Activated CD8-positive, alpha-beta memory T cell treated with anti-CD3 and anti-CD28 coated beads, Interleukin-2, amount 50 U/mL, for 24 hours (primary cell): ENCODE data around the gene RBFA.

Source experiments
- DNase-seq: peaks from one replicate; pipeline ENCODE4 v3.0.0-alpha.2; 2020; ENCODE audit errors: extremely low read depth

The RBFA gene

DNA sequence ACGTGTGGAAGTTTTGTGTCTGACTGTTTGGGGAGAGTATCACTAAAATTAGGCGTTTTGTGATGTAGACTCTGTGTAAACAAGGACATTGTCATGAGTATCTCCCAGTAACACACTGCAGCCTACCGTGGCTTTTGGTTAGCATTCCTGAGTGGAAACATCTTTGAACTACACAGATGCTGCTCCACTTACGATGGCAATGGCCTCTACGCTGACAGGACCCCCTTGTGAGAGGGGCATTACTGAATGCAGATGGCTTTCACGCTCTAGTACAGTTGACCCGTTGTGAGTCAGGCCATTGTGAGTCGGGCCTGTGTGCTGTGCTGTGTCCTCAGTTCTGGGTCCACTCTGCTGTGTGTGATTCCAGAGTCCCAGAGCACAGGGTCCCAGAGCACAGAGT is 40.5 kb downstream of the RBFA start:
- no peak for DNase-seq

DNA sequence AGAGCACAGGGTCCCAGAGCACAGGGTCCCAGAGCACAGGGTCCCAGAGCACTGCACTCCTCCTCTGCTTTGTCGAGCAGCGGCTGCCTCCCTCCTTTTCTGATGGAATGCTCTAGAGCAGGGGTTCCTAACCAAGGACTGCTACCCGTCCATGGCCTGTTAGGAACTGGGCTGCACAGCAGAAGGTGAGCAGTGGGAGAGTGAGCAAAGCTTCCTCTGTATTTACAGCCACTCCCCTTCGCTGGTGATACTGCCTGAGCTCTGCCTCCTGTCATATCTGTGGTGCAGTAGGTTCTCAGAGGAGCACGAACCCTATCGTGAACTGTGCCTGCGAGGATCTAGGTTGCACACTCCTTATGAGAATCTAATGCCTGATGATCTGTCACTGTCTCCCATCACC is 41.7 kb downstream of the RBFA start:
- no peak for DNase-seq

DNA sequence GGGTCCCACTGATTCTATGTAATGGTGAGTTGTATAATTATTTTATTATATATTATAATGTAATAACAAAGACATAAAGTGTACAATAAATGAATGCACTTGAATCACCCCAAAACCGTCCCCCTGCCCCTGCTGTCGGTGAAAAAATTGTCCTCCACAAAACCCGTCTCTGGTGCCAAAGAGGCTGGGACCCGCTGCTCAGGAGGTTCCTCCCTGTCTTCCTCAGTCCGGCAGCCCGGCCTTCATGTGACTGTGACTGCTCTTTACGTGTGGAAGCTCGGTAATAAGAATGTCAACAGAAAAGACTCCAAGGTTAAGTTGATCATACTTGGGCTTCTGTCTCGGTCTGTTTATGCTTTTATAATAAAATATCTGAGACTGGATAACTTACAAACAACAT is 42.1 kb downstream of the RBFA start:
- no peak for DNase-seq

DNA sequence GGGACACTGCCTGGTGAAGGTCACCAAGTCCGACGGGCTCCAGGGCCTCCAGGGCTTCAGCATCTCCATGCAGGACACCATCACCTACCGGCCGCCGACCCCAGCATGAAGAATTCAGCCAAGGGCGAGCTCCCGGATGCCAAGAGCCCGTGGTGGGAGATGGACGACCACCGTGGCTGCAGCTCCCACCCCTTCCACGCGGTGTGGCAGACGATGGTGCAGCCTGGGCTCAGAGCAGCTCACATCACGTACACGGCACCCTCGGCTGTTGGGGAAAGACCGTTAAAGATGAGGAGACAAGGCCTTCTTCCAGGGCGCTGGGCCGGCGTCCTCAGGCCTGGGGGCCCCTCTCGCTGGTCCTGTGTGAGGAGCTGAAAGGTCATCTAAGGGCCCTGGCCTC is 43.6 kb downstream of the RBFA start:
- DNase-seq, result no peak
